Natural killer cell treated with Interleukin-12 subunit alpha and Interleukin-12 subunit beta and Interleukin-15 and Interleukin-18, amount 100 ng/mL, for 72 hours (primary cell): Measurements from ENCODE around the gene BLOC1S5. TPM values are rescaled to one million over a fixed set of nuclear protein-coding genes. Genes with fewer than 3 reads are reported as not detected.
A peak's percentile ranks its signal among the peaks of the same experiment; 100 is the strongest.

Experiments
- ATAC-seq, 2 donors: fragments of 150-1000 bp; cut with Tn5 transposase in 1 of 2; sonication (Bioruptor Pico), chemical (Tn5 transposase) in 1 of 2; 2 replicates each; pipeline ENCODE4 v1.10.0; 2021
- DNase-seq: peaks from one replicate; pipeline ENCODE4 v3.0.0; 2022; ENCODE audit warnings: low spot score
- H3K27ac Mint-ChIP-seq, 2 donors: 1 replicate in 1 of 2; 2 replicates in 1 of 2; pipeline ENCODE4 v1.8.0; 2022; ENCODE audit warnings: mixed read lengths in 2 of 2, mild to moderate bottlenecking in 1 of 2, moderate library complexity in 1 of 2
- H3K27me3 Mint-ChIP-seq, 2 donors: 1 replicate in 1 of 2; 2 replicates in 1 of 2; pipeline ENCODE4 v1.8.0; 2022; ENCODE audit warnings: mixed read lengths in 2 of 2
- H3K36me3 Mint-ChIP-seq: one replicate; pipeline ENCODE4 v1.8.0; 2022; ENCODE audit warnings: mixed read lengths
- H3K4me1 Mint-ChIP-seq, 2 donors: 1 replicate in 1 of 2; 2 replicates in 1 of 2; pipeline ENCODE4 v1.8.0; 2022; ENCODE audit warnings: low read depth in 2 of 2, mixed read lengths in 2 of 2, mild to moderate bottlenecking in 1 of 2
- H3K4me3 Mint-ChIP-seq: one replicate; pipeline ENCODE4 v1.8.0; 2022; ENCODE audit warnings: mixed read lengths
- H3K9me3 Mint-ChIP-seq: 2 replicates; pipeline ENCODE4 v1.8.0; 2022; ENCODE audit warnings: mixed read lengths
- total RNA-seq, 2 donors: library from RNA; stranded (reverse); gene quantifications; one replicate each; pipeline ENCODE4 v1.2.3, GENCODE V29; 2022

The BLOC1S5 gene
- total RNA-seq, 2 donors from 2014 or later, result 12.2 to 15.8 TPM

DNA sequence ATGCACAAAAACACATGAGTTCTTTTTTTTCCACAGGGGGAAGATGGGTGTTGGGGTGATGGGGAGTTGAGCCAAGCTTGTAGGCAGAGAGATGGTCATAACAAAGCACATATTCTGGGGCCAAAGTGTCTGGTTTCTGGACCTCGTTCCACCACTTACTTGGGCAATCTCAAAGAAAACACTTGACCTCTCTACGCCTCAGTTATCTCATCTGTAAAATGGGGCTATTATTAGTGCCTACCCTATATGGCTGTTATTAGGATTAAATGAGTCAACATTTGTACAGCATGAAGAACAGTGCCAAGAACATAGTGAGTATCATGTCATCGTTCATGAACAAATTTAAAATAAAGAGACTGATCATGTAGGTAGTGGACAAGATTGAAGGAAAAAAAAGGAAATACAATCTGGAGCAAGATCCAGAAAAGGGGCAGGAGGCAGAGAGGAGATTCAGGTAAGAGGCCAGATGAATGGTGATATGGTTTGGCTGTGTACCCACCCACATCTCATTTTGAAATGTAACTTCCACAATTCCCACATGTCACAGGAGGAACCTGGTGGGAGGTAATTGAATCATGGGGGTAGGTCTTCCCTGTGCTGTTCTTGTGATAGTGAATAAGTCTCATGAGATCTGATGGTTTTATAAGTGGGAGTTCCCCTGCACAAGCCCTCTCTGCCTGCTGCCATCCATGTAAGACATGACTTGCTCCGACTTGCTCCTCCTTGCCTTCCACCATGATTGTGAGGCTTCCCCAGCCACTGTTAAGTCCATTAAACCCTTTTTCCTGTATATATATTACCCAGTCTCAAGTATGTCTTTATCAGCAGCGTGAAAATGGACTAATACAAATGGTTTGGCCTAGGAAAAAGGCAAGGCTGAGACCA lies 23.9 kb upstream of the BLOC1S5 start:
- peaks cover 16 to 21% of the 10 kb centered on the region in 2 donors for H3K4me1 Mint-ChIP-seq
- ATAC-seq, result no peak
- peaks cover 5% of the 10 kb centered on the region for H3K9me3 Mint-ChIP-seq
- peaks cover 61% of the 10 kb centered on the region for H3K36me3 Mint-ChIP-seq
- no peaks in the 10 kb centered on the region for H3K27me3 Mint-ChIP-seq
- H3K4me3 Mint-ChIP-seq, result no peak overlapping the region
- no peak for DNase-seq
- peak overlapping the region in 1 of 2 donors; percentile 13 for H3K27ac Mint-ChIP-seq

- Mint-ChIP-seq H3K4me1 (peaks cover 16 to 22% of the 10 kb centered on the region in 2 donors), H3K9me3 (peaks cover 5% of the 10 kb centered on the region), H3K36me3 (peaks cover 59% of the 10 kb centered on the region), H3K27me3 (no peaks in the 10 kb centered on the region), H3K27ac (peak overlapping the region; percentile 13 to 63), H3K4me3 (peak overlapping the region; percentile 49)
- DNase-seq (no peak), ATAC-seq (peak; percentile 87 to 89)
Measured at GRCh38 chr6:8086755-8087306, 22.6 kb upstream of the BLOC1S5 start.

DNA sequence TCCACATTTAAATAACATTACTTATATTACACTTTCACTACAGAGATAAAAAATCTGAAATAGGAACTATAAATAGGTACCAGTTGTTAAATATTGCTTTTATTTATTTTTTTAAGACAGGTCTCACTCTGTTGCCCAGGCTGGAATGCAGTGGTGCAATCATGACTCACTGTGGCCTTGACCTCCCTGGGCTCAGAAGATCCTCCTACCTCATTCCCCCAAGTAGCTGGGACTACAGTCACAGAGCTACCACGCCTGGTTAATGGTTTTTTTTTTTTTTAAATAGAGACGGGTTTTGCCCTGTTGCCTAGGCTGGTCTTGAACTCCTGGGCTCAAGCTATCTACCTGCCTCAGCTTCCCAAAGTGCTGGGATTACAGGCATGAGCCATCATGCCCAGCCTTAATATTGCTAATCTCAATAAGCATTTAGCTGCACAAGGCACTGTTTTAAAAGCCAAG lies 20.9 kb upstream of the BLOC1S5 start:
- no peaks in the 10 kb centered on the region for H3K27me3 Mint-ChIP-seq
- H3K36me3 Mint-ChIP-seq, result peaks cover 52% of the 10 kb centered on the region
- H3K4me1 Mint-ChIP-seq, result peaks cover 19 to 28% of the 10 kb centered on the region in 2 donors

DNA sequence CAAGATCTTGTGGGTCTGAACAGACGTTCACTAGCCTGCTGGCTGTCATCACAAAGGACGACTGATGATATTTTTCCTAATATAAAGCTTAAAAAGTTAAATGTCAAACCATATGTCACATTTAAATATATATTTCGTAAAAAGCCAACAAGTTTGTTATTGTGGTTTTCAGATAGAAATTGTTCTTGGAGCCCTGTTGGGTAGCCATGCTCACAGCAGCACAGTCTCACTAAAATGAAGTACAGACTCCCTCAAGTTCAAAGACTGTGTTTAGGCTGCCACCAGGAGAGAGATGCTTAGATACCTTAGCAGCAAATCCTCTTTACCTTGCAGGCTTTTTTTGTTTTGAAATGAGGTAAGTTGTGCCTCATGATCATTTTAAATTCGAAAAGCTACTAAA lies 20.4 kb upstream of the BLOC1S5 start:
- Mint-ChIP-seq H3K27me3 (no peaks in the 10 kb centered on the region), H3K4me1 (peaks cover 23 to 28% of the 10 kb centered on the region in 2 donors), H3K36me3 (peaks cover 49% of the 10 kb centered on the region), H3K9me3 (no peaks in the 10 kb centered on the region), H3K27ac (no peak overlapping the region), H3K4me3 (no peak overlapping the region)
- ATAC-seq (no peak), DNase-seq (no peak)

More for the DNA sequence above, 20.9 kb upstream of the BLOC1S5 start:
- Mint-ChIP-seq H3K9me3 (no peaks in the 10 kb centered on the region), H3K27ac (no peak overlapping the region), H3K4me3 (no peak overlapping the region)
- DNase-seq, result no peak
- no peak for ATAC-seq

DNA sequence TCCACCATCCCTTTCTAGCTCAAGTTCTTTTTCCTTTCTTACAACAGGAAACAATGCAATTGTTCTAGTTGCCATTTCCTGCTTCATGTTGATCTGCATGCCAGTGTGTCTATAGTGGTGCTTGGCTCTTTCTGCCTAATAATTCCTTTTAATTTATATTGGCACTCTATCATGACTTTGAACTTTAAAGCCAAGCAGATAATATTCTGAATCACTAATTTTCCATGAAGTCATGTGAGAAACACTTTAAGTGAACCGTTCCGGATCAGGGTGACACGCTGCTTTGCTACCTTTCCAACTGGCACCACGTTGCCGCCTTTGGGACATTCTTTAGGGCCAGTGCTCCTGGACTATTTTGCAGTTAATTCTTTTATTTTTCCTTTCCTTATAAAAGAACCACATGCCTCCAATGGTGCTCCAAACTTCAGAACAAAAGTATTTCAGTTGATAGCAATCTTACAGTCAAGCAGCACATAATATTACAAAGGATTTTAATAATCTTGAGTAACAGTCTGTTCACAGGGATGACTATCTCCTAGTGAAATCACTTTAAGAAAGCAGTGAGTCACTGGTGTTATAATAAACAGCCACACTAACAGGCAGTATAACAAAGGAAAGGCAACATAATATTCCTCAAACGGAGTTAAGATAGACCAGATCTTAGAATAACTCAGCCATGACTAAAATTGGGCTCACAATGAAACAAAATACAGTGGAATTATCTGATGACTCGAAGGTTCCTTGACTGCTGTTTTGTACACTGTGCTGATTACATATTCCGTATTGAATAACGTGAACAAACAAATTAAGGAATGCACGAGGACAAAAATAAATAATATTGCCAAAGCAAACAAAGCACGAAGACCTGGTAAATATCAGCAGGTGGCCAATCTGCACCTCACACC lies 19.0 kb upstream of the BLOC1S5 start:
- Mint-ChIP-seq H3K9me3 (no peaks in the 10 kb centered on the region), H3K4me3 (no peak overlapping the region), H3K27me3 (no peaks in the 10 kb centered on the region), H3K27ac (no peak overlapping the region), H3K4me1 (peaks cover 21 to 28% of the 10 kb centered on the region in 2 donors), H3K36me3 (peaks cover 35% of the 10 kb centered on the region)
- ATAC-seq, result peak in 1 of 2 donors; percentile 28
- DNase-seq, result no peak

GRCh38 chr6:8082572-8082953 lies 18.4 kb upstream of the BLOC1S5 start:
- Mint-ChIP-seq H3K27me3 (no peaks in the 10 kb centered on the region), H3K27ac (no peak overlapping the region), H3K4me1 (peaks cover 23 to 28% of the 10 kb centered on the region in 2 donors), H3K36me3 (peaks cover 29% of the 10 kb centered on the region), H3K9me3 (no peaks in the 10 kb centered on the region), H3K4me3 (no peak overlapping the region)
- no peak for ATAC-seq
- DNase-seq, result no peak

DNA sequence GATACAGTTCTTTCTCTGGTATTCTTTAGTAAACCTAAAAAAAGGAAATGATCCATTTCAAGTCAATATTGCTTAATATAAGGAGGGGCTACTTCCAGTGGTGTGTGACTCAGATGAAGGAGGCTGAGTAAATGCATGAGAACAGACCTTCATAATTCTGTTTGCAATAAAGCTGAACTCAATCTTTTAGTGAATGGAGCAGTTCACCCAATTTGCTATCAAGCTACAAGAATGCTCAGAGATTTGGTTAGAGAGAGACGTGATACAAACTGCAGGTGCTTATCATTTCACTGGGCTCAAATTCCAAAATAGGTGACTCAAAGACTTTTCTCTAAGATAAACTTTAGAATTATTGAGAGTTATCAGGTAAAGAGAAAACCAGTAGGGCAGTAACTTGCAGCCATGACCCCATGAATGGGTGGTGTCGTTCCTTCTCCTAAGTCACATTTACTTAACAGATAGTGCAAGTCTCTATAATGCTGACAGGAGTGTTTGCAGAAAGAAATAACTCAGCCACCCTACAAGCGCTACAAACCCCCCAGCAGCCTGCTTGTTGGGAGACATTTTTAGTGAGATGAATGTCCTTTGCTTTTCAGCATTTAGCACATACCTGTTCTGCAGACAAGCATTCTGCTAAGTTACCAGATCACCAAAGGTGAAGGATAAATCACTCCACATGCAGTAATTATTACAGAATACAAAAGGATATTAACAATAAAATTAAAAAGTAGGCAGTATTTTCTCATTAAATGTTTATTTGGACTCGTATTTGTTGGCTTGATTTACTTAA lies 16.4 kb upstream of the BLOC1S5 start:
- Mint-ChIP-seq H3K9me3 (no peaks in the 10 kb centered on the region), H3K27ac (peak overlapping the region; percentile 15 to 57), H3K4me3 (no peak overlapping the region), H3K27me3 (no peaks in the 10 kb centered on the region), H3K36me3 (peaks cover 16% of the 10 kb centered on the region), H3K4me1 (peaks cover 13 to 18% of the 10 kb centered on the region in 2 donors)
- no peak for DNase-seq
- peak; percentile 67 to 73 for ATAC-seq

DNA sequence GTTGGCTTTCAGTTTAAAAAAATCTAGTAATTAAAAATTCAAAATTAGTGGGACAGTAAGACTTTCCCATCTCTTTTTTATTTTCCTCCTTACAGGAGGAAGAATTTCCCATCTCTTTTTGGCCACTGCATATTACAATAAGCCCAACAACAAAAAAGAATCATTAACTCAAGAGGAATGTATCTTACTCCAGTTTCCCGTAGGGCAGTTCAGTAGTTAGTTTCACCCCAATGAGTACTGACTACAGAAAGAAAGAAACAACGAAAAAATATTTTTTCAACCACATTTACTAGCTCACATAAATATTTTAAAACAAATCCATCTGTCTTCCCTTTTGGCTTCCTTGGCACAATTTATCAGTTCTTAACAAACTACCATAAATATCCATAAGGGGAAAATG lies 14.9 kb upstream of the BLOC1S5 start:
- DNase-seq (no peak), ATAC-seq (no peak)
- Mint-ChIP-seq H3K4me1 (peaks cover 13 to 18% of the 10 kb centered on the region in 2 donors), H3K9me3 (no peaks in the 10 kb centered on the region), H3K4me3 (no peak overlapping the region), H3K36me3 (peaks cover 16% of the 10 kb centered on the region), H3K27me3 (no peaks in the 10 kb centered on the region), H3K27ac (no peak overlapping the region)

DNA sequence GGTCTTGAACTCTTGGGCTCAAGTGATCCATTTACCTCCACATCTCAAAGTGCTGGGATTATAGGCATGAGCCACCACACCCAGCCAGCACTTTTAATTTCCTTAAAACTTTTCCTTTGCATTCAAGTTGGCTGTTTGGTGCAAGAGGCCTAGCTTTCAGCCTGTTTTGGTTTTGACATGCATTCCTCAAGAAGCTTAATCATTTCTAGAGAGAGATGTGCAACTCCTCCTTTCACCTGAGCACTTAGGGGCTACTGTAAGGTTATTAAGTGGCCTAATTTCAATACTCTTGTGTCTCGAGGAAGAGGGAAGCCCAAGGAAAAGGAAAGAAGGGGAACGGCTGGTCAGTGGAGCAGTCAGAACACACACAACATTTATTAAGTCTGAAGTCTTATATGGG lies 13.8 kb upstream of the BLOC1S5 start:
- Mint-ChIP-seq H3K9me3 (no peaks in the 10 kb centered on the region), H3K4me1 (peaks cover 9 to 10% of the 10 kb centered on the region in 2 donors), H3K27ac (no peak overlapping the region), H3K27me3 (no peaks in the 10 kb centered on the region), H3K4me3 (no peak overlapping the region), H3K36me3 (peaks cover 9% of the 10 kb centered on the region)
- DNase-seq, result no peak
- no peak for ATAC-seq

GRCh38 chr6:8075704-8076103 lies 11.5 kb upstream of the BLOC1S5 start:
- H3K27me3 Mint-ChIP-seq, result no peaks in the 10 kb centered on the region
- peaks cover 6% of the 10 kb centered on the region for H3K36me3 Mint-ChIP-seq
- no peaks in the 10 kb centered on the region for H3K9me3 Mint-ChIP-seq
- ATAC-seq, result no peak
- no peak overlapping the region for H3K4me3 Mint-ChIP-seq
- peaks cover 5 to 9% of the 10 kb centered on the region in 2 donors for H3K4me1 Mint-ChIP-seq
- H3K27ac Mint-ChIP-seq, result no peak overlapping the region
- no peak for DNase-seq

DNA sequence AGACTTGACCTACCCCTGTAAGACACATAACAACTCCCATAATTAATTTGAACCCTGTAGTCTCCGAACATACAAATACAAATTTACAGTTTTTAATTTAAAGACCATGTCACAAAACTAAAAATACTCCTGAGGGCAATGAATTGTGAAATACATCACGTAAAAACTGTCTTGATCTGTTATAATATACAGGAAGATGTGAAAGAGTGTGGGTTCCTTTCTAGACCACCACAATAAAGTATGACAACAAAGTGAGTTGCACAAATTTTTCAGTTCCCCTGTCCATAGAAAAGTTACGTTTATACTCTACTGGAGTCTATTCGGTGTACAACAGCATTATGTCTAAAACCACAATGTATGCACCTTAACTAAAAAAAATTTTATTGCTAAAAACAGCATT lies 11.0 kb upstream of the BLOC1S5 start:
- Mint-ChIP-seq H3K27me3 (no peaks in the 10 kb centered on the region), H3K27ac (no peak overlapping the region), H3K4me1 (peaks cover under 1 to 6% of the 10 kb centered on the region in 2 donors), H3K9me3 (no peaks in the 10 kb centered on the region), H3K4me3 (no peak overlapping the region), H3K36me3 (peaks cover 1% of the 10 kb centered on the region)
- DNase-seq (no peak), ATAC-seq (no peak)

GRCh38 chr6:8074213-8074612 lies 10.0 kb upstream of the BLOC1S5 start:
- Mint-ChIP-seq H3K9me3 (no peaks in the 10 kb centered on the region), H3K27me3 (no peaks in the 10 kb centered on the region), H3K27ac (no peak overlapping the region), H3K4me1 (peaks cover 0 to 3% of the 10 kb centered on the region in 2 donors), H3K4me3 (no peak overlapping the region), H3K36me3 (no peaks in the 10 kb centered on the region)
- DNase-seq (no peak), ATAC-seq (no peak)

GRCh38 chr6:8073758-8074157 lies 9.6 kb upstream of the BLOC1S5 start:
- DNase-seq, result no peak
- H3K4me3 Mint-ChIP-seq, result no peak overlapping the region

More at GRCh38 chr6:8073758-8074157, 9.6 kb upstream of the BLOC1S5 start:
- Mint-ChIP-seq H3K9me3 (no peaks in the 10 kb centered on the region), H3K27ac (no peak overlapping the region), H3K4me1 (peaks cover 0 to 3% of the 10 kb centered on the region in 2 donors), H3K36me3 (no peaks in the 10 kb centered on the region), H3K27me3 (no peaks in the 10 kb centered on the region)
- ATAC-seq, result no peak
